Neutrophil (primary cell): ENCODE data around the gene DHX9.

ENCODE experiments used
- H3K27ac ChIP-seq: fragments of 200-600 bp; sonication (generic); 2 replicates; pipeline ENCODE4 v1.5.1; 2016; ENCODE audit warnings: mild to moderate bottlenecking, moderate library complexity
- H3K27me3 ChIP-seq: fragments of 200-600 bp; sonication (generic); 2 replicates; pipeline ENCODE4 v1.6.0; 2016; ENCODE audit warnings: mild to moderate bottlenecking
- H3K36me3 ChIP-seq: fragments of 200-600 bp; sonication (generic); 2 replicates; pipeline ENCODE4 v1.5.1; 2017
- H3K4me1 ChIP-seq, 2 experiments: fragments of 200-600 bp in 1 of 2; sonication (generic) in 1 of 2; 1 replicate in 1 of 2; 2 replicates in 1 of 2; pipeline versions ENCODE4 v1.5.1 to v1.6.1; 2013 to 2016; ENCODE audit warnings: low read depth in 1 of 2, low read length in 1 of 2, mild to moderate bottlenecking in 1 of 2, moderate library complexity in 1 of 2; ENCODE audit not compliant: control insufficient read depth in 1 of 2, insufficient read depth in 1 of 2
- H3K4me3 ChIP-seq, 2 experiments: fragments of 200-600 bp in 1 of 2; sonication (generic) in 1 of 2; 1 replicate in 1 of 2; 2 replicates in 1 of 2; pipeline ENCODE4 v1.5.1; 2013 to 2016; ENCODE audit warnings: low read depth in 1 of 2, low read length in 1 of 2, mild to moderate bottlenecking in 1 of 2, moderate library complexity in 1 of 2
- H3K9me3 ChIP-seq: fragments of 200-600 bp; sonication (generic); 2 replicates; pipeline ENCODE4 v1.5.1; 2016
- TF ChIP-seq, protein P1 (sequence below): fragments of 200-600 bp; sonication (generic); IDR thresholded peaks from 2 replicates; pipeline ENCODE4 v1.5.1; 2016; ENCODE audit warnings: antibody characterized with exemption

The DHX9 gene

DNA sequence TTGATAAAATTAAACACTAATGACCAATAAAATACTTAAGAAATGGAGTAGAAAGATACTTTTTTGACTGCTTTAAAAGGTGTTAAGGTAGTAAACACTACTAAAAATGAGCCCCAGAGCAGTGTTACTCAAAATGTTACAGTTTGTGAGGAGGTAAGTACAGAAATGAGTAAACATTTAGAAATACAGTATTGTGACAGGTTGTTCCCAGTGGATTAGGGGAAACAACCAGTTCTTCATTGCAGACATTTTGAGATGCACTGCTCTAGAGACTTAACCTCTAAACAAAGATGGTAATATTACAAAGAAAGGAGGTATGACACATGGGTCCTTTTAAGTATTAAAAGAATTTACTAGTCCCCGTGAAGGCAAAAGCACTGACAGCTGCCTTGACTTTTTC is 12.7 kb downstream of the DHX9 start:
- H3K27me3 ChIP-seq = no peaks in the 10 kb centered on the region
- H3K9me3 ChIP-seq = no peaks in the 10 kb centered on the region
- no peak overlapping the region for H3K4me3 ChIP-seq
- H3K4me1 ChIP-seq = no peaks in the 10 kb centered on the region
- peaks cover 90% of the 10 kb centered on the region for H3K36me3 ChIP-seq
- no peak overlapping the region for H3K27ac ChIP-seq
- TF ChIP-seq, protein P1, sequence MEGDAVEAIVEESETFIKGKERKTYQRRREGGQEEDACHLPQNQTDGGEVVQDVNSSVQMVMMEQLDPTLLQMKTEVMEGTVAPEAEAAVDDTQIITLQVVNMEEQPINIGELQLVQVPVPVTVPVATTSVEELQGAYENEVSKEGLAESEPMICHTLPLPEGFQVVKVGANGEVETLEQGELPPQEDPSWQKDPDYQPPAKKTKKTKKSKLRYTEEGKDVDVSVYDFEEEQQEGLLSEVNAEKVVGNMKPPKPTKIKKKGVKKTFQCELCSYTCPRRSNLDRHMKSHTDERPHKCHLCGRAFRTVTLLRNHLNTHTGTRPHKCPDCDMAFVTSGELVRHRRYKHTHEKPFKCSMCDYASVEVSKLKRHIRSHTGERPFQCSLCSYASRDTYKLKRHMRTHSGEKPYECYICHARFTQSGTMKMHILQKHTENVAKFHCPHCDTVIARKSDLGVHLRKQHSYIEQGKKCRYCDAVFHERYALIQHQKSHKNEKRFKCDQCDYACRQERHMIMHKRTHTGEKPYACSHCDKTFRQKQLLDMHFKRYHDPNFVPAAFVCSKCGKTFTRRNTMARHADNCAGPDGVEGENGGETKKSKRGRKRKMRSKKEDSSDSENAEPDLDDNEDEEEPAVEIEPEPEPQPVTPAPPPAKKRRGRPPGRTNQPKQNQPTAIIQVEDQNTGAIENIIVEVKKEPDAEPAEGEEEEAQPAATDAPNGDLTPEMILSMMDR = no peak

DNA sequence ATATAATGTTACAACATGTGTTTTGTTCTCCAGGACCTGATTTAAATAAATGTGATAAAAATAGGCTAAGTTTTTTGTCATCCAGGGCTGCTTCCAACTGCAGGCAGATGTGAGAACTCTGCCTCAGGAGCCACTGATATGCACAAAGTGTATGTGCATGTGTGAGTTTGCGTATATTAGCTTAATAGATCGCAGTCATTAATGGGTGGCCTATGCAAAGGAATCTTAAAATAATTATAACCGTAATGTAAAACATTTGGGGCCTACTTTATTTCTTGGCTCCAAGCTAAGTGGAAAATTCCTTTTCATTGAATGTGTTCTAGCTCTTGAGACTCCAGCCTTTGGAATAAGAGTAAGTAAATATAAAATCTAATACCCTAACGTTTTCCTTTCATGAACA is 16.8 kb downstream of the DHX9 start:
- no peaks in the 10 kb centered on the region for H3K4me1 ChIP-seq
- no peak overlapping the region for H3K4me3 ChIP-seq
- H3K9me3 ChIP-seq = no peaks in the 10 kb centered on the region
- TF ChIP-seq, protein P1 = no peak
- H3K36me3 ChIP-seq = peaks cover 100% of the 10 kb centered on the region
- no peak overlapping the region for H3K27ac ChIP-seq
- H3K27me3 ChIP-seq = no peaks in the 10 kb centered on the region

DNA sequence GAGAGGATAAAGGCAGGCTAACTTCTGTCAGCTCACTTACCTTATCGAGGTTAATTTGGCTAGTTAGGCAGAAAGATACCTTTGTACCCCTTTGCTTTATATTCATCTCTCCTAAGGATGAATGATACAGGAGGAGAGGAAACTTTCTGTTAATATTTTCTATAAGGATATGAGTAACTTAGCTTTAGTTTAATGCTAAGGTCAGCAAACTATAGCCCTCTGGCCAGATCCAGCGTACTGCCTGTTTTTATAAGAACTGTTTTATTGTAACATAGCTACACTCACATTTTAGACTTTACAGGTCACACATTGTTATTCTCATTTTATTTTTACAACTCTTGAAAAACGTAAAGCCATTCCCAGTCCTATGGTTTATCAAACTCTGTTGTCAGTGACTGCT is 18.1 kb downstream of the DHX9 start:
- H3K36me3 ChIP-seq = peaks cover 100% of the 10 kb centered on the region
- TF ChIP-seq, protein P1 = no peak

DNA sequence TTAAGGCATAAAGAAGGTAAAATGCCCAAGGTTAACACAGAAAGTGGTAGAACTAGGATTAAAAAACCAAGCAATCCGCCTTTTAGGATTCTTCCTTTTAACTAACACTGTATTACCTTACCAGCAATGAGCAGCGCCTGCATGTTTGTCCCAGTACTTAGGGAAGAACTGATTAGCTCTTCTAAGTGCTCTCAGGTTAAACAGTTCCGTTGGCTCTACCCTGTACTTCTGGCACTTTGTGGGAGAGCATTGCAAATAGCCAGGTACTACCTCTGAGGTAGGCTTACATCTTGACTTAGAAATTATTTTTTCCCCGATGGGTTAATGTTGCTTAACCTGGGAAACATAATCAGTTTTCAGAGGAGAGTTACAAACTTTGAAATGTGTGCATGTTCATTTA is 21.5 kb downstream of the DHX9 start:
- Histone ChIP-seq H3K4me3 (no peak overlapping the region), H3K4me1 (no peaks in the 10 kb centered on the region), H3K9me3 (no peaks in the 10 kb centered on the region), H3K27me3 (no peaks in the 10 kb centered on the region), H3K36me3 (peaks cover 99% of the 10 kb centered on the region), H3K27ac (no peak overlapping the region)
- TF ChIP-seq, protein P1 = no peak

More for the DNA sequence above, 18.1 kb downstream of the DHX9 start:
- Histone ChIP-seq H3K4me1 (no peaks in the 10 kb centered on the region), H3K27me3 (no peaks in the 10 kb centered on the region), H3K9me3 (no peaks in the 10 kb centered on the region), H3K27ac (no peak overlapping the region), H3K4me3 (no peak overlapping the region)

- no peak overlapping the region for H3K4me3 ChIP-seq
- no peaks in the 10 kb centered on the region for H3K9me3 ChIP-seq
- TF ChIP-seq, protein P1 = no peak
- peaks cover 99% of the 10 kb centered on the region for H3K36me3 ChIP-seq
- no peaks in the 10 kb centered on the region for H3K4me1 ChIP-seq
- H3K27me3 ChIP-seq = no peaks in the 10 kb centered on the region
- no peak overlapping the region for H3K27ac ChIP-seq
Measured at GRCh38 chr1:182861994-182862393, 22.8 kb downstream of the DHX9 start.

DNA sequence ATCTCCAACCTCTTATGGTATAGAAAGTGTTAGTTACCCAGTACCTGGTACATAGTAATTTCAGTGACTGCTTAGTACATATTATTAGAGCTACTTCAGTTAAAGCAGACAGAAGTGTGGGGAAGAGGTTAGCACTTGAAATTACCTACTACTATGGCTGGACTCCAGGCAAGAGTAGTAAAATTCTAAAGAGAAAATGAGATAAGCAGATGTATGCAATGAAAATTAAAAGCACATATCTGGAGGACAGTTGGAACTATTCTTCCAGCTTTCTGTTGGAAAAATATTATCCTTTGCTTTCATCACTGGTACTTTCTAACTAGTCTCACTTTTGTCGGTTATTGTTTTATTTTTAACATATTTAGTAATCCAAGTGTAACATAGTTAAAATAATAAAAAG is 23.7 kb downstream of the DHX9 start:
- no peaks in the 10 kb centered on the region for H3K4me1 ChIP-seq
- no peak overlapping the region for H3K27ac ChIP-seq

More for the DNA sequence above, 23.7 kb downstream of the DHX9 start:
- Histone ChIP-seq H3K4me3 (no peak overlapping the region), H3K9me3 (no peaks in the 10 kb centered on the region), H3K27me3 (no peaks in the 10 kb centered on the region), H3K36me3 (peaks cover 99% of the 10 kb centered on the region)
- TF ChIP-seq, protein P1 = no peak
